ENCODE data around the gene VBP1.
A peak's percentile ranks its signal among the peaks of the same experiment; 100 is the strongest.
"Not testable (repeated sequence)": the region's sequence is repeated elsewhere in the genome, so short reads cannot be mapped to it uniquely, and the experiment has no call there.

The VBP1 gene

DNA sequence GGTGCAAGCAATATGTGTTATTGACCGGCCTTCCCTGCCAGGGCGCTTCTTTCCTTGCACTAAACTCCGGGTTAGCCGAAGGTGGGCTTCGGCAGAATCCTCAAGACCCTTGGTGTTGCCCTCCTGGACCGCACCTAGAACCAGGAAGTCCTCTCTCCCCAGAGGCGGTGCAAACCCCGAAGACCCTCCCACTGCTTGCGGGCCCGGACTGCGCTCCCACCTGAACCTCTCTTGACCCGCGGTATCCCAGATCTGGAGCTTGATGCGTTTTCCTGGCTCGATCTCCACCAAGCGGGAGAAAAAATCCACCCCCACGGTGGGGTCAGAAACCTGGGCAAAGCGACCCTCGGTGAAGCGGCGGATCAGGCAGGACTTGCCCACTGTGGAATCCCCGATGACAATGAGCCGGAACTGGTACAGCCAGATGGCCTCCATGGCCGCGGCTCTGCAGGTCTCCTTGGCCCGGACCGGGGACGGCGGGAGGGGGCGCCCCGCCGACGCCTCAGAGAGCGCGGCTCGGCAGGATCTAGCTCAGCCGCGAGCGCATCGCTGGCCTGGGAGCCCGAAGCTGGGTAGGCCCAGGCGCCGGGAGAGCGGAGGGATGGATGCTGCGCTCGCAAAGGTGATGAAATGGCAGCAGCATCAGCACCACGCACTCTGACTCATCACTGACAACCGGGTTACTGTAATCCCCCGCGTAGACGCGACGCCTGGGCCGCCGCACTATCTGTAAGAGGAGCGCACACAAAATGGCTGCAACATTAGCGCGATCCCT, 47.8 kb downstream of the VBP1 start, which contains the start of gene RAB39B:
TSS of gene RAB39B (minus strand) at position 638 of the 775 bp plus-strand sequence. CDS start at position 435, 203 bp downstream.
- DNase-seq (ENCODE audit: low read depth in 3 of 3): peak; percentile 37 to 65 (median 44)

DNA sequence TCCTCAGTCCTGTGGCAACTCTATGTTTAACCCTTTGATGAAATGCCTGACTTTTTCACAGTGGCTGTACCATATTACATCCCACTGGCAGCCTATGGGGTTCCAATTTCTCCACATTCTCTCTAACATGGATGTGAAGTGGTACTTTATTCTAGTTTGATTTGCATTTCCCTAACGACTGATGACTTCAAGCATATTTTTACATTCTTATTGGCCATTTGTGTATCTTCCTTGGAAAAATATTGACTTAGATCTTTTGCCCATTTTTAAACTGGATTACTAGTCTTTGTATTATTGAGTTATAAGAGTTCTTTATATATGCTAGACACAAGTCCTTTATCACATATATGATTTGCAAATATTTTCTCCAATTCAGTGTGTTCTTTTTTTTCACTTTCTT, 50.2 kb downstream of the VBP1 start:
- no peak for DNase-seq (ENCODE audit: low read depth in 3 of 3)

DNA sequence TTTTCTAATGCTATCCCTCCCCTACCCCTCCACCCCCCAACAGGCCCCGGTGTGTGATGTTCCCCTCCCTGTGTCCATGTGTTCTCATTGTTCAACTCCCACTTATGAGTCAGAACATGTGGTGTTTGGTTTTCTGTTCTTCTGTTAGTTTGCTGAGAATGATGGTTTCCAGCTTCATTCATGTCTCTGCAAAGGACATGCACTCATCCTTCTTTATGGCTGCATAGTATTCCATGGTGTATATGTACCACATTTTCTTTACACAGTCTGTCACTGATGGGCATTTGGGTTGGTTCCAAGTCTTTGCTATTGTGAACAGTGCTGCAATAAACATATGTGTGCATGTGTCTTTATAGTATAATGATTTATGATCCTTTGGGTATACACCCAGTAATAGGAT, 51.7 kb downstream of the VBP1 start:
- DNase-seq (ENCODE audit: low read depth in 3 of 3): not testable (repeated sequence)

- no peak for DNase-seq (ENCODE audit: low read depth in 3 of 3)
Observed at GRCh38 chrX:155270969-155271368, 54.7 kb downstream of the VBP1 start.

DNA sequence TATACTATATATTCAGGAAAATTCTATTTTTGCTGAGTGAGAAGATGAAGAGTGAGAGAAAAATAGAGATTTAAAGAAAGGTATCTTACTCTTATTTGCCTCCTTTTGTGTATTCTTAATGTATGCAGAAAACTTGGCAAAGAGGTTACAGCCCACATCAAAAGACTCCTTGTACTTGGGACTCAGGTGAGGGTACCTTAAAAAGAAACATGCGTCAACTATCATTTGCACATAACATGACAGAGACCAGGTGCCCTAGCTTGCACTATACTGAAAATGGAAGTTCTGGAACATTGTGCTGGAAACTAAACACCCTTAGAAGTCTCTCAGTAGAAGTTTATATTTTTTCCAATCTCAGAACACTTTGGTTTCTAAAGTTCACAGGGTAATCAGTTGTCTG, 63.6 kb downstream of the VBP1 start:
- no peak for DNase-seq (ENCODE audit: low read depth in 3 of 3)

Data from stimulated activated CD4-positive, alpha-beta T cell treated with anti-CD3 and anti-CD28 coated beads, TNF-alpha, amount 100 ng/mL, for 48 hours (primary cell).